Stomach (tissue), 9 donors: ENCODE measurements around the gene AKT1. TPM values are rescaled to one million over a fixed set of nuclear protein-coding genes. Genes with fewer than 3 reads are reported as not detected.

ENCODE experiments used
- DNase-seq, 2 donors: peaks; one replicate each; pipeline versions ENCODE4 v3.0.0 to v3.0.0-alpha.2; 2013 to 2019
- H3K27ac ChIP-seq, 5 donors: fragments of 200-600 bp in 4 of 5; sonication (generic) in 4 of 5; one replicate each; pipeline ENCODE4 v1.5.1; 2013 to 2019; ENCODE audit warnings: mild to moderate bottlenecking in 1 of 5, moderate library complexity in 1 of 5
- H3K27me3 ChIP-seq, 3 donors: fragments of 200-600 bp; sonication (generic); one replicate each; pipeline ENCODE4 v1.5.1; 2017 to 2019; ENCODE audit warnings: mixed run types in 1 of 3
- H3K36me3 ChIP-seq, 4 donors: fragments of 200-600 bp; sonication (generic); 1 replicate in 3 of 4; 2 replicates in 1 of 4; pipeline ENCODE4 v1.5.1; 2016 to 2019
- H3K4me1 ChIP-seq, 4 donors: fragments of 200-600 bp; sonication (generic); one replicate each; pipeline ENCODE4 v1.5.1; 2016 to 2019
- H3K4me3 ChIP-seq, 4 donors: fragments of 200-600 bp; sonication (generic) in 3 of 4; one replicate each; pipeline ENCODE4 v1.5.1; 2016 to 2019; ENCODE audit warnings: mild to moderate bottlenecking in 1 of 4
- H3K9me3 ChIP-seq, 4 donors: fragments of 200-600 bp; sonication (generic); one replicate each; pipeline ENCODE4 v1.5.1; 2016 to 2019
- EP300 ChIP-seq: sonication (generic); formaldehyde crosslinking; IDR thresholded peaks from one replicate; pipeline ENCODE4 v1.6.1; 2017; ENCODE audit warnings: antibody characterized with exemption
- POLR2A ChIP-seq, 4 donors: fragments of 450-650 bp; IDR thresholded peaks; one replicate each; pipeline ENCODE4 v1.6.1; 2016; ENCODE audit warnings: antibody characterized with exemption in 4 of 4, control low read depth in 2 of 4, mild to moderate bottlenecking in 1 of 4, moderate library complexity in 1 of 4
- POLR2AphosphoS5 ChIP-seq, 3 donors: sonication (generic); formaldehyde crosslinking; IDR thresholded peaks; one replicate each; pipeline ENCODE4 v1.6.1; 2016; ENCODE audit warnings: antibody characterized with exemption in 3 of 3
- WGBS, 5 donors: extraction: QIAGEN DNeasy Blood & Tissue Kit in 3 of 5; methylation state at CpG; one replicate each; pipeline versions ENCODE4 v1.1.5 to v1.1.7; 2013 to 2018; 5-methylcytosine and 5-hydroxymethylcytosine counted together
- intact Hi-C: fragments of 100-400 bp; cut with DNase I; formaldehyde crosslinking; loops from one replicate; pipeline ENCODE4 v1.15.1; 2023; ENCODE audit warnings: low total_unique reads
- polyA plus RNA-seq, 3 donors: library from polyadenylated mRNA; stranded (reverse); fragments of 200-250 nt; gene quantifications; one replicate each; pipeline ENCODE4 v1.2.3, GENCODE V29; 2013
- total RNA-seq, 5 donors: library from RNA; depleted of rRNA; stranded (reverse); fragments of >200 nt; gene quantifications; one replicate each; pipeline versions ENCODE4 v1.1.0 to v1.2.3, GENCODE V29; 2014 to 2016
- TF ChIP-seq, protein P1 (sequence below), 7 experiments: fragments of 450-650 bp in 4 of 7; fragments of 200-600 bp in 3 of 7; sonication (generic) in 3 of 7; IDR thresholded peaks; one replicate each; pipeline ENCODE4 v1.5.1; 2016 to 2019; ENCODE audit warnings: antibody characterized with exemption in 7 of 7, control low read depth in 2 of 7, mild to moderate bottlenecking in 1 of 7
- donor health status: healthy with polysubstance abuse.
- donor health status: Bipolar disorder and iron deficiency.
- donor health status: healthy.

The AKT1 gene
- total and polyA plus RNA-seq, 8 donors = 85.2 to 292 (median 113) TPM

DNA sequence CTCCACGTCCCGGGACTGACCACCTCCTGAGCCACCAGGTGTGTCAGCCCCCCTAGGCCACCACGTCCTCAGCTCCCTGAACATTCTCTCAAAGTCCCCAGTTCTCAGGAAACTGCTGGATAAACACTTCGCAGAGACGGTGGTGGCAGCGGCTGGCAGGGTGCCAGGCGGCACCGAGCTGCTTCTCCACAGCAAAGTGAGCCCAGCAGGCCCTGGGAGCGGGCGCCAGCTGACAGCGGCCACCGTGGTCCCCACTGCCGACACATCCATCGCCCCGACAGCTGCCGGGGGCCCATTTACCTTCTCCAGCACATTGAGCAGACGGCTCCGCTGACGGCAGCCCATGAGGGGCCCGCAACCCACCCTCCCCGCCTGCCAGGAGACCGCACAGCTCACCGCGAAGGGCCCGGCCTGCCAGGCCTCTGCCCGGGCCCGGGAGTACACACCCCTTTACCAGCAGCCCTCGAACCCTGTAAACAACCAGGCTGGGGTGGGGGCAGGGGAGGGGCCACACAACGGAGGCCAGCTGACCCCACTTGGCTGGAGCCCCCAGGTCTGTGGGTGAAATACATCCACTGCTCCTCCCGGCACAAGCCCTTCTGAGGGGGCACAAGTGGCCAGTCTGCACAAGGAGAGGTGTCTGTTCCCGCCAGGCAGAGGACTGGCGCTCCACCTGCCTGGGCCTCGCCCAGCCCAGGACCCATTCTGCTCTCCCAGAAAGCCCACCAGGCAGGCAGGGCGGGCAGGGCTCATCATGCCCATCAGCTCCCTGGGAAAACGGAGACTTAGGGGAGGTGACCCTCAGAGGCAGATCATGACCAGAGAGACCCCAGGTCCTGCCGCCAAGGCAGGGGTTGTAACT lies 10.5 kb downstream of the AKT1 start:
- WGBS, 5 donors = 47 to 67% (median 65%) methylated on average over 14 to 36 of the region's 36 CpGs
- intact Hi-C loops = no loop called here
- Histone ChIP-seq H3K27me3 (no peaks in the 10 kb centered on the region), H3K9me3 (no peaks in the 10 kb centered on the region), H3K27ac (peak overlapping the region in 3 of 5 donors; percentile 32 to 61 (median 61)), H3K4me3 (no peak overlapping the region), H3K4me1 (peaks cover 55 to 72% (median 68%) of the 10 kb centered on the region in 4 donors), H3K36me3 (peaks cover 5 to 73% (median 60%) of the 10 kb centered on the region in 4 donors)
- TF ChIP-seq EP300 = no peak
- DNase-seq = peak; percentile 59 to 73

- peaks cover 46 to 63% (median 59%) of the 10 kb centered on the region in 4 donors for H3K4me1 ChIP-seq
- H3K9me3 ChIP-seq = no peaks in the 10 kb centered on the region
- H3K27me3 ChIP-seq = no peaks in the 10 kb centered on the region
- peak overlapping the region in 2 of 5 donors; percentile 61 for H3K27ac ChIP-seq
- H3K4me3 ChIP-seq = no peak overlapping the region
- intact Hi-C loops = no loop called here
- H3K36me3 ChIP-seq = peaks cover 3 to 73% (median 60%) of the 10 kb centered on the region in 4 donors
- no peak for DNase-seq
- 61 to 90% (median 81%) methylated on average over 3 to 9 of the region's 9 CpGs for WGBS, 5 donors
- TF ChIP-seq POLR2AphosphoS5 (IDR thresholded peaks at IDR 0.05) (no peak), EP300 (no peak), POLR2A (IDR thresholded peaks at IDR 0.05) (no peak)
- TF ChIP-seq, protein P1, sequence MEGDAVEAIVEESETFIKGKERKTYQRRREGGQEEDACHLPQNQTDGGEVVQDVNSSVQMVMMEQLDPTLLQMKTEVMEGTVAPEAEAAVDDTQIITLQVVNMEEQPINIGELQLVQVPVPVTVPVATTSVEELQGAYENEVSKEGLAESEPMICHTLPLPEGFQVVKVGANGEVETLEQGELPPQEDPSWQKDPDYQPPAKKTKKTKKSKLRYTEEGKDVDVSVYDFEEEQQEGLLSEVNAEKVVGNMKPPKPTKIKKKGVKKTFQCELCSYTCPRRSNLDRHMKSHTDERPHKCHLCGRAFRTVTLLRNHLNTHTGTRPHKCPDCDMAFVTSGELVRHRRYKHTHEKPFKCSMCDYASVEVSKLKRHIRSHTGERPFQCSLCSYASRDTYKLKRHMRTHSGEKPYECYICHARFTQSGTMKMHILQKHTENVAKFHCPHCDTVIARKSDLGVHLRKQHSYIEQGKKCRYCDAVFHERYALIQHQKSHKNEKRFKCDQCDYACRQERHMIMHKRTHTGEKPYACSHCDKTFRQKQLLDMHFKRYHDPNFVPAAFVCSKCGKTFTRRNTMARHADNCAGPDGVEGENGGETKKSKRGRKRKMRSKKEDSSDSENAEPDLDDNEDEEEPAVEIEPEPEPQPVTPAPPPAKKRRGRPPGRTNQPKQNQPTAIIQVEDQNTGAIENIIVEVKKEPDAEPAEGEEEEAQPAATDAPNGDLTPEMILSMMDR (IDR thresholded peaks at IDR 0.05) = no peak
These were observed 11.4 kb downstream of the AKT1 start for GRCh38 chr14:104784218-104784568.

- intact Hi-C loops = no loop called here
- no peak overlapping the region for H3K4me3 ChIP-seq
- no peak for DNase-seq
- H3K9me3 ChIP-seq = no peaks in the 10 kb centered on the region
- H3K4me1 ChIP-seq = peaks cover 40 to 61% (median 54%) of the 10 kb centered on the region in 4 donors
- H3K27me3 ChIP-seq = no peaks in the 10 kb centered on the region
- H3K27ac ChIP-seq = no peak overlapping the region
- no peak for TF ChIP-seq POLR2AphosphoS5 (IDR thresholded peaks at IDR 0.05)
- WGBS, 5 donors = 83 to 90% (median 89%) methylated on average over 2 to 16 of the region's 16 CpGs
- H3K36me3 ChIP-seq = peaks cover 3 to 74% (median 58%) of the 10 kb centered on the region in 4 donors
These were observed 11.9 kb downstream of the AKT1 start for GRCh38 chr14:104783484-104784217.

DNA sequence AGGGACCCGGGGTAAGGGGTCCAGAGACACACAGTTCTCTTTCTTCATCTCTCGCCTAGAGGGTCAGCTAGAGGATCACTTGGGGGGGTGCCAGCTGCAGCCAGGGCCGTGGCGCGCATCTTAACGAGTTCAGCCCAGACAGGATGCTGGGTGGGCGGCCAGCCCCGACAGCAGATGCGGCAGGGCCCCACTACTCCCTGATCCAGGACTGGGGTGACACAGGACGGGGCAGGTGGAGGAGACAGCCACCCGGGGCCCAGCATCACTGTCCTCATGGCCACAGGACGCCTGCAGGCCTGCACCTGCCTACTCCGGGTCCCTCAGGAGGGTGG lies 12.8 kb downstream of the AKT1 start:
- WGBS, 5 donors = 79 to 90% (median 85%) methylated on average over 8 to 13 of the region's 13 CpGs
- peaks cover 6 to 69% (median 53%) of the 10 kb centered on the region in 4 donors for H3K36me3 ChIP-seq

More for the DNA sequence above, 12.8 kb downstream of the AKT1 start:
- H3K27ac ChIP-seq = no peak overlapping the region
- H3K9me3 ChIP-seq = no peaks in the 10 kb centered on the region
- H3K4me1 ChIP-seq = peaks cover 32 to 61% (median 49%) of the 10 kb centered on the region in 4 donors
- no peak for DNase-seq
- no peak overlapping the region for H3K4me3 ChIP-seq
- intact Hi-C loops = no loop called here
- H3K27me3 ChIP-seq = no peaks in the 10 kb centered on the region
- TF ChIP-seq, protein P1 (IDR thresholded peaks at IDR 0.05) = no peak
- TF ChIP-seq POLR2AphosphoS5 (IDR thresholded peaks at IDR 0.05) (no peak), EP300 (no peak), POLR2A (IDR thresholded peaks at IDR 0.05) (no peak)
